Testis (tissue), 2 donors: ENCODE measurements around the gene EREG.

ENCODE experiments used
- POLR2A ChIP-seq: fragments of 450-650 bp; IDR thresholded peaks from one replicate; pipeline ENCODE4 v1.6.1; 2017; ENCODE audit warnings: antibody characterized with exemption, mild to moderate bottlenecking, moderate library complexity
- TF ChIP-seq, protein P1 (sequence below), 3 experiments: fragments of 450-650 bp in 2 of 3; fragments of 200-600 bp in 1 of 3; sonication (generic) in 1 of 3; IDR thresholded peaks; one replicate each; pipeline ENCODE4 v1.5.1; 2016 to 2019; ENCODE audit warnings: antibody characterized with exemption in 3 of 3, mild to moderate bottlenecking in 2 of 3, moderate library complexity in 1 of 3

DNA sequence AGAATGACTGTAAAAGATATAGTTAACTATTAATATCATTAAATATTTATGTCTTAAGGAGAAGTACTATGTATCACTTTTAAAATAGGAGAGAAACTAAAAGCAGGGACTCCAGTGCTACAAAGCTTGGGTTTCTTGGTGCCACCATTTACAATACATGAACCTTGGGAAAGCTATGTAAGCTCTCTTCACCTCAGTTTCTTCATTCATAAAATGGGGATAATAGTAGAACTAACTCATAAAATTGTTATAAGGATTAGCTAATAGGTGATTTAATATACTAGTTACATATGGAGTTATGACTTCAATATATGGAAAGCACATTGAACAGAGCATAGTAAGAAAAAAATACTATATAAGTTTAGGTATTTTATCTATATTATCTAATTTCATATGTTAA is 33.0 kb upstream of the EREG start:
- TF ChIP-seq, protein P1, sequence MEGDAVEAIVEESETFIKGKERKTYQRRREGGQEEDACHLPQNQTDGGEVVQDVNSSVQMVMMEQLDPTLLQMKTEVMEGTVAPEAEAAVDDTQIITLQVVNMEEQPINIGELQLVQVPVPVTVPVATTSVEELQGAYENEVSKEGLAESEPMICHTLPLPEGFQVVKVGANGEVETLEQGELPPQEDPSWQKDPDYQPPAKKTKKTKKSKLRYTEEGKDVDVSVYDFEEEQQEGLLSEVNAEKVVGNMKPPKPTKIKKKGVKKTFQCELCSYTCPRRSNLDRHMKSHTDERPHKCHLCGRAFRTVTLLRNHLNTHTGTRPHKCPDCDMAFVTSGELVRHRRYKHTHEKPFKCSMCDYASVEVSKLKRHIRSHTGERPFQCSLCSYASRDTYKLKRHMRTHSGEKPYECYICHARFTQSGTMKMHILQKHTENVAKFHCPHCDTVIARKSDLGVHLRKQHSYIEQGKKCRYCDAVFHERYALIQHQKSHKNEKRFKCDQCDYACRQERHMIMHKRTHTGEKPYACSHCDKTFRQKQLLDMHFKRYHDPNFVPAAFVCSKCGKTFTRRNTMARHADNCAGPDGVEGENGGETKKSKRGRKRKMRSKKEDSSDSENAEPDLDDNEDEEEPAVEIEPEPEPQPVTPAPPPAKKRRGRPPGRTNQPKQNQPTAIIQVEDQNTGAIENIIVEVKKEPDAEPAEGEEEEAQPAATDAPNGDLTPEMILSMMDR (IDR thresholded peaks at IDR 0.05): no peak
- TF ChIP-seq POLR2A: no peak
